HG03520 (cell line): ENCODE results near the gene IFI44L.

Experiments used
- ATAC-seq: cut with Tn5 transposase; IDR thresholded peaks from one replicate; pipeline ENCODE4 v1.9.1; 2021; ENCODE audit warnings: mild to moderate bottlenecking, moderate library complexity; ENCODE audit not compliant: unreplicated experiment

IFI44L gene

GRCh38 chr1:78687315-78687714 lies 67.1 kb downstream of the IFI44L start:
- ATAC-seq = no peak

- no peak for ATAC-seq
These were observed 67.7 kb downstream of the IFI44L start for GRCh38 chr1:78687914-78688313.

GRCh38 chr1:78688697-78689096 lies 68.4 kb downstream of the IFI44L start:
- no peak for ATAC-seq

- ATAC-seq = no peak
These were observed 70.3 kb downstream of the IFI44L start for GRCh38 chr1:78690516-78690915.

- no peak for ATAC-seq
These were observed 71.9 kb downstream of the IFI44L start for GRCh38 chr1:78691995-78692747.
